GM12878 (cell line): ENCODE results near the gene TMEM109. TPM values are rescaled to one million over a fixed set of nuclear protein-coding genes. Genes with fewer than 3 reads are reported as not detected.
A peak's percentile ranks its signal among the peaks of the same experiment; 100 is the strongest.

Experiments used
- ATAC-seq: fragments of 200-7000 bp; cut with Tn5 transposase; 3 replicates; pipeline ENCODE4 v1.9.1; 2020; ENCODE audit warnings: mild to moderate bottlenecking, moderate library complexity
- BruUV-seq: library from RNA; stranded (reverse); fragments of 400-500 nt; replicated peaks from 2 replicates; lab custom pipeline; 2021; lab: Mats Ljungman, UMichigan
- CTCF ChIA-PET: fragments of 300-600 bp; sonication (Branson Sonifier 250); formaldehyde crosslinking; extraction: SDS; loops from one replicate; lab custom pipeline; 2021; ENCODE audit warnings: inconsistent platforms; lab: Yijun Ruan, JAX
- POLR2A ChIA-PET: fragments of 350-600 bp; formaldehyde crosslinking; extraction: SDS; loops from one replicate; lab custom pipeline; 2021; ENCODE audit warnings: inconsistent platforms; lab: Charles Lee
- RAD21 ChIA-PET: fragments of 300-600 bp; sonication (Branson Sonifier 250); formaldehyde crosslinking; loops from one replicate; lab custom pipeline; 2023; ENCODE audit warnings: antibody characterized with exemption; ENCODE audit not compliant: unreplicated experiment; lab: Charles Lee
- SMC1A ChIA-PET: fragments of 300-600 bp; sonication (Branson Sonifier 250); formaldehyde crosslinking; loops from one replicate; lab custom pipeline; 2023; ENCODE audit not compliant: unreplicated experiment, uncharacterized antibody; lab: Charles Lee
- DNase-seq: peaks from one replicate; pipeline ENCODE4 v3.0.0-alpha.2; 2011; ENCODE audit warnings: low read depth, low spot score
- FAIRE-seq: peaks from 3 replicates; lab custom pipeline; 2011; peaks lifted over from hg19 to GRCh38; lab: Jason Lieb, UNC
- H2AFZ ChIP-seq: 2 replicates; pipeline ENCODE4 v1.6.0; 2011; ENCODE audit warnings: low read depth, low read length, control low read depth; ENCODE audit not compliant: control insufficient read depth
- H3K27ac ChIP-seq: 2 replicates; pipeline ENCODE4 v1.5.1; 2011; ENCODE audit warnings: control low read depth; ENCODE audit not compliant: control insufficient read depth, insufficient read depth
- H3K27me3 ChIP-seq, 2 experiments: replicated peaks in 1 of 2; 2 replicates each; pipeline versions ENCODE4 v1.6.0 to v1.6.1; 2011; ENCODE audit warnings: low read length in 1 of 2; ENCODE audit not compliant: control insufficient read depth in 2 of 2, insufficient read depth in 2 of 2
- H3K36me3 ChIP-seq, 2 experiments: 2 replicates each; pipeline ENCODE4 v1.5.1; 2011; ENCODE audit warnings: low read length in 1 of 2; ENCODE audit not compliant: control insufficient read depth in 2 of 2, insufficient read depth in 2 of 2
- H3K4me1 ChIP-seq: 2 replicates; pipeline ENCODE4 v1.6.1; 2011; ENCODE audit warnings: mild to moderate bottlenecking, low read length, moderate library complexity, mixed read lengths; ENCODE audit not compliant: control insufficient read depth, insufficient read depth
- H3K4me2 ChIP-seq: 2 replicates; pipeline ENCODE4 v1.6.0; 2011; ENCODE audit warnings: control low read depth; ENCODE audit not compliant: control insufficient read depth, insufficient read depth
- H3K4me3 ChIP-seq: fragments of 200-600 bp; sonication (generic); 2 replicates; pipeline ENCODE4 v1.5.1; 2016
- H3K79me2 ChIP-seq: 2 replicates; pipeline ENCODE4 v1.6.0; 2011; ENCODE audit warnings: low read length; ENCODE audit not compliant: control insufficient read depth, insufficient read depth
- H3K9ac ChIP-seq: 2 replicates; pipeline ENCODE4 v1.8.0; 2011; ENCODE audit warnings: low read length, control low read depth, mixed read lengths; ENCODE audit not compliant: control insufficient read depth, insufficient read depth
- H3K9me3 ChIP-seq: replicated peaks from 3 replicates; pipeline ENCODE4 v1.5.1; 2011; ENCODE audit warnings: mild to moderate bottlenecking, low read length; ENCODE audit not compliant: control insufficient read depth, insufficient read depth
- H4K20me1 ChIP-seq: 2 replicates; pipeline ENCODE4 v1.6.0; 2011; ENCODE audit not compliant: control insufficient read depth, insufficient read depth
- CBFB ChIP-seq: IDR thresholded peaks from 2 replicates; pipeline ENCODE4 v1.6.1; 2016; ENCODE audit warnings: antibody characterized with exemption, low read depth
- DPF2 ChIP-seq: fragments of 450-650 bp; IDR thresholded peaks from 2 replicates; pipeline ENCODE4 v1.6.1; 2017; ENCODE audit warnings: mild to moderate bottlenecking
- IRF4 ChIP-seq: IDR thresholded peaks from 2 replicates; pipeline ENCODE4 v1.6.1; 2011; ENCODE audit warnings: low read depth, low read length
- MYC ChIP-seq: IDR thresholded peaks from 2 replicates; pipeline ENCODE4 v1.6.1; 2011; ENCODE audit warnings: mild to moderate bottlenecking, low read length, moderate library complexity, inconsistent platforms; ENCODE audit not compliant: insufficient read depth, insufficient replicate concordance, insufficient read length, severe bottlenecking
- WGBS: methylation state at CpG from one replicate; pipeline ENCODE4 v1.1.6; 2016; ENCODE audit warnings: low lambda C conversion rate; ENCODE audit not compliant: insufficient replicate concordance, insufficient coverage; ENCODE audit errors: missing lambda C conversion rate; 5-methylcytosine and 5-hydroxymethylcytosine counted together
- in situ Hi-C: fragments of 300-500 bp; cut with MboI; formaldehyde crosslinking; loops from 9 replicates; pipeline ENCODE4 v1.14.3; 2018; ENCODE audit warnings: mixed read lengths
- intact Hi-C: fragments of 100-400 bp; cut with micrococcal nuclease; formaldehyde crosslinking; loops from one replicate; pipeline ENCODE4 v1.14.2; 2022; ENCODE audit not compliant: unreplicated experiment
- polyA plus RNA-seq, 11 experiments: library from polyadenylated mRNA; depleted of rRNA in 4 of 11; unstranded in 6 of 11; stranded (reverse) in 5 of 11; fragments of >200 nt; fragmentation: Nextera tagmentation in 4 of 11; fragmentation: Illumina TruSeq in 1 of 11; extraction: Ambion mirVana in 4 of 11; extraction: Trizol in 1 of 11; gene quantifications; 1 replicate in 1 of 11; 2 replicates in 10 of 11; pipeline versions ENCODE4 v1.2.1 to v1.2.3, GENCODE V29; 2011 to 2016; ENCODE audit warnings: inconsistent platforms in 2 of 11, missing spikeins in 2 of 11, low read depth in 1 of 11
- total RNA-seq, 4 experiments: library from RNA; depleted of rRNA in 3 of 4; stranded (reverse); fragments of >200 nt in 3 of 4; fragmentation: Illumina TruSeq in 1 of 4; extraction: Trizol in 1 of 4; gene quantifications; 2 replicates each; pipeline versions ENCODE4 v1.2.1 to v1.2.3, GENCODE V29; 2013 to 2021
- TF ChIP-seq, protein P1 (sequence below): fragments of 450-650 bp; conservative IDR thresholded peaks from 2 replicates; pipeline ENCODE4 v1.6.1; 2017; ENCODE audit warnings: mild to moderate bottlenecking, moderate library complexity
- TF ChIP-seq, protein P2 (sequence below): fragments of 450-650 bp; IDR thresholded peaks from 2 replicates; pipeline ENCODE4 v1.6.1; 2017; ENCODE audit warnings: mild to moderate bottlenecking, low read depth, inconsistent platforms; ENCODE audit not compliant: poor library complexity, severe bottlenecking
- TF ChIP-seq, protein P3 (sequence below): IDR thresholded peaks from 2 replicates; pipeline ENCODE4 v1.6.1; 2012; ENCODE audit warnings: low read depth, low read length, improper control_type of control experiment
- TF ChIP-seq, protein P4 (sequence below): IDR thresholded peaks from 2 replicates; pipeline ENCODE4 v1.6.1; 2012; ENCODE audit warnings: improper control_type of control experiment, low read depth, low read length; ENCODE audit not compliant: insufficient replicate concordance

The TMEM109 gene
- total and polyA plus RNA-seq, 10 of the 15 experiments (the other 5 are each of a cell fraction or from before 2014, with no cell fraction given): 21.9 to 199 (median 85.2) TPM

DNA sequence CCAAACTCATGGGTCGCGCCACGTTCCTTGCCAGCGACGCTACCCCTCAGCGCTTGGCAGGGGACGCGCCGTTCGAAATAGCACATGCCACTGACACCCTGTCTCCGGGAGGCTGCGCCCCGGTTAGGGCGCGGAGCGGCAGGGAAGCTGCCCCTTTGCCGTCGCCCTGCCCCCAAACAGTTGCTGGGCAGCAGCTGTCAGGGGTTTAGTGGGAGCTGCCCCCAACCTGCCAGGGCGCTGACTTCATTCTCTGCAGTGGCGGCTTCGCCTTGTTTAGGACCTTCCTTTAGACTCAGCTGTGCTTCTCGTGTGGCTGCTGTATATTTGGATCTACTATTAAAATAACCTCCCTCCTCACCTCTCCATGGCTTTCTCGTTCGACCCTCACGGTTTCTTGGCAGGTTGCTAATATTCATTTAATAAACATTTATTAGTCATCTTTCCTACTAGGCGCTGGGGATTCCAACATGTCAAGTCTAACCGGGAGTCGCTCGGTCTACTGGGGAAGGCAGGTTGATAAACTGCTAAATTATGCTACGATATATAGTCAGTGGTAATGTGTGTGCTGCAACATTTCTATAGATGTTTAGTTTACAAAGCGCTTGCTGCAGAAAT lies 782 bp downstream of the TMEM109 start:
- H3K27ac ChIP-seq: peak overlapping the region; percentile 94
- intact Hi-C loops: loop anchor here (2.0 kb wide), 2 partner anchors 38 to 146 kb away; partner anchors contain the start of gene SLC15A3
- in situ Hi-C loops: no loop called here
- H2AFZ ChIP-seq: peak overlapping the region; percentile 100
- CTCF ChIA-PET: interaction anchor here (0.8 to 4.5 kb wide), 28 partner anchors 9 to 478 kb away, joined by 3 to 46 read pairs (median 7); partner anchors contain the start of genes PRPF19, TMEM132A and TMEM216
- peak overlapping the region; percentile 85 for H3K9ac ChIP-seq
- peak overlapping the region; percentile 82 for H3K4me3 ChIP-seq
- peaks cover 58% of the 10 kb centered on the region for H3K4me1 ChIP-seq
- H3K4me2 ChIP-seq: peak overlapping the region; percentile 99
- RAD21 ChIA-PET: interaction anchor here (0.5 to 5.9 kb wide), 30 partner anchors 9 to 884 kb away, joined by 3 to 43 read pairs (median 4); partner anchors contain the start of genes PRPF19 and TMEM132A
- H3K9me3 ChIP-seq: no peaks in the 10 kb centered on the region
- no peaks in the 10 kb centered on the region for H3K27me3 ChIP-seq
- POLR2A ChIA-PET: interaction anchor here (0.6 to 3.2 kb wide), 16 partner anchors 9 to 1299 kb away, joined by 3 to 11 read pairs (median 3); partner anchors contain the start of gene OSBP
- FAIRE-seq (no peak), ATAC-seq (peak; percentile 31), DNase-seq (no peak)
- peaks cover 0 to 6% of the 10 kb centered on the region in 2 experiments; a peak in 2 of 4 replicates for H3K36me3 ChIP-seq
- H4K20me1 ChIP-seq: no peaks in the 10 kb centered on the region
- no TSS peak for BruUV-seq
- SMC1A ChIA-PET: interaction anchor here (0.6 to 5.9 kb wide), 26 partner anchors 9 to 478 kb away, joined by 3 to 76 read pairs (median 8); partner anchors contain the start of genes CD6, MS4A1, PRPF19 and SLC15A3
- WGBS: under 1% methylated on average over 31 of the region's 31 CpGs
- peaks cover 38% of the 10 kb centered on the region for H3K79me2 ChIP-seq
- TF ChIP-seq, protein P1, sequence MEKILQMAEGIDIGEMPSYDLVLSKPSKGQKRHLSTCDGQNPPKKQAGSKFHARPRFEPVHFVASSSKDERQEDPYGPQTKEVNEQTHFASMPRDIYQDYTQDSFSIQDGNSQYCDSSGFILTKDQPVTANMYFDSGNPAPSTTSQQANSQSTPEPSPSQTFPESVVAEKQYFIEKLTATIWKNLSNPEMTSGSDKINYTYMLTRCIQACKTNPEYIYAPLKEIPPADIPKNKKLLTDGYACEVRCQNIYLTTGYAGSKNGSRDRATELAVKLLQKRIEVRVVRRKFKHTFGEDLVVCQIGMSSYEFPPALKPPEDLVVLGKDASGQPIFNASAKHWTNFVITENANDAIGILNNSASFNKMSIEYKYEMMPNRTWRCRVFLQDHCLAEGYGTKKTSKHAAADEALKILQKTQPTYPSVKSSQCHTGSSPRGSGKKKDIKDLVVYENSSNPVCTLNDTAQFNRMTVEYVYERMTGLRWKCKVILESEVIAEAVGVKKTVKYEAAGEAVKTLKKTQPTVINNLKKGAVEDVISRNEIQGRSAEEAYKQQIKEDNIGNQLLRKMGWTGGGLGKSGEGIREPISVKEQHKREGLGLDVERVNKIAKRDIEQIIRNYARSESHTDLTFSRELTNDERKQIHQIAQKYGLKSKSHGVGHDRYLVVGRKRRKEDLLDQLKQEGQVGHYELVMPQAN: 0 out of 2 replicates have a peak, but pooled peaks have one; percentile 5
- TF ChIP-seq DPF2: peak; percentile 72; the same call in 1 of the 2 replicates
- TF ChIP-seq, protein P2, sequence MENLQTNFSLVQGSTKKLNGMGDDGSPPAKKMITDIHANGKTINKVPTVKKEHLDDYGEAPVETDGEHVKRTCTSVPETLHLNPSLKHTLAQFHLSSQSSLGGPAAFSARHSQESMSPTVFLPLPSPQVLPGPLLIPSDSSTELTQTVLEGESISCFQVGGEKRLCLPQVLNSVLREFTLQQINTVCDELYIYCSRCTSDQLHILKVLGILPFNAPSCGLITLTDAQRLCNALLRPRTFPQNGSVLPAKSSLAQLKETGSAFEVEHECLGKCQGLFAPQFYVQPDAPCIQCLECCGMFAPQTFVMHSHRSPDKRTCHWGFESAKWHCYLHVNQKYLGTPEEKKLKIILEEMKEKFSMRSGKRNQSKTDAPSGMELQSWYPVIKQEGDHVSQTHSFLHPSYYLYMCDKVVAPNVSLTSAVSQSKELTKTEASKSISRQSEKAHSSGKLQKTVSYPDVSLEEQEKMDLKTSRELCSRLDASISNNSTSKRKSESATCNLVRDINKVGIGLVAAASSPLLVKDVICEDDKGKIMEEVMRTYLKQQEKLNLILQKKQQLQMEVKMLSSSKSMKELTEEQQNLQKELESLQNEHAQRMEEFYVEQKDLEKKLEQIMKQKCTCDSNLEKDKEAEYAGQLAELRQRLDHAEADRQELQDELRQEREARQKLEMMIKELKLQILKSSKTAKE: no peak
- TF ChIP-seq, protein P3, sequence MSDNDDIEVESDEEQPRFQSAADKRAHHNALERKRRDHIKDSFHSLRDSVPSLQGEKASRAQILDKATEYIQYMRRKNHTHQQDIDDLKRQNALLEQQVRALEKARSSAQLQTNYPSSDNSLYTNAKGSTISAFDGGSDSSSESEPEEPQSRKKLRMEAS: peak; percentile 44; the same call in 1 of the 2 replicates
- TF ChIP-seq, protein P4, sequence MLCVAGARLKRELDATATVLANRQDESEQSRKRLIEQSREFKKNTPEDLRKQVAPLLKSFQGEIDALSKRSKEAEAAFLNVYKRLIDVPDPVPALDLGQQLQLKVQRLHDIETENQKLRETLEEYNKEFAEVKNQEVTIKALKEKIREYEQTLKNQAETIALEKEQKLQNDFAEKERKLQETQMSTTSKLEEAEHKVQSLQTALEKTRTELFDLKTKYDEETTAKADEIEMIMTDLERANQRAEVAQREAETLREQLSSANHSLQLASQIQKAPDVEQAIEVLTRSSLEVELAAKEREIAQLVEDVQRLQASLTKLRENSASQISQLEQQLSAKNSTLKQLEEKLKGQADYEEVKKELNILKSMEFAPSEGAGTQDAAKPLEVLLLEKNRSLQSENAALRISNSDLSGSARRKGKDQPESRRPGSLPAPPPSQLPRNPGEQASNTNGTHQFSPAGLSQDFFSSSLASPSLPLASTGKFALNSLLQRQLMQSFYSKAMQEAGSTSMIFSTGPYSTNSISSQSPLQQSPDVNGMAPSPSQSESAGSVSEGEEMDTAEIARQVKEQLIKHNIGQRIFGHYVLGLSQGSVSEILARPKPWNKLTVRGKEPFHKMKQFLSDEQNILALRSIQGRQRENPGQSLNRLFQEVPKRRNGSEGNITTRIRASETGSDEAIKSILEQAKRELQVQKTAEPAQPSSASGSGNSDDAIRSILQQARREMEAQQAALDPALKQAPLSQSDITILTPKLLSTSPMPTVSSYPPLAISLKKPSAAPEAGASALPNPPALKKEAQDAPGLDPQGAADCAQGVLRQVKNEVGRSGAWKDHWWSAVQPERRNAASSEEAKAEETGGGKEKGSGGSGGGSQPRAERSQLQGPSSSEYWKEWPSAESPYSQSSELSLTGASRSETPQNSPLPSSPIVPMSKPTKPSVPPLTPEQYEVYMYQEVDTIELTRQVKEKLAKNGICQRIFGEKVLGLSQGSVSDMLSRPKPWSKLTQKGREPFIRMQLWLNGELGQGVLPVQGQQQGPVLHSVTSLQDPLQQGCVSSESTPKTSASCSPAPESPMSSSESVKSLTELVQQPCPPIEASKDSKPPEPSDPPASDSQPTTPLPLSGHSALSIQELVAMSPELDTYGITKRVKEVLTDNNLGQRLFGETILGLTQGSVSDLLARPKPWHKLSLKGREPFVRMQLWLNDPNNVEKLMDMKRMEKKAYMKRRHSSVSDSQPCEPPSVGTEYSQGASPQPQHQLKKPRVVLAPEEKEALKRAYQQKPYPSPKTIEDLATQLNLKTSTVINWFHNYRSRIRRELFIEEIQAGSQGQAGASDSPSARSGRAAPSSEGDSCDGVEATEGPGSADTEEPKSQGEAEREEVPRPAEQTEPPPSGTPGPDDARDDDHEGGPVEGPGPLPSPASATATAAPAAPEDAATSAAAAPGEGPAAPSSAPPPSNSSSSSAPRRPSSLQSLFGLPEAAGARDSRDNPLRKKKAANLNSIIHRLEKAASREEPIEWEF: no peak
- no peak for TF ChIP-seq CBFB
- no peak for TF ChIP-seq IRF4
- no peak for TF ChIP-seq MYC
